HL-60 (cell line): ENCODE results near the gene CACNA1D.

Experiments
- DNase-seq, 2 experiments: peaks; one replicate each; pipeline ENCODE4 v3.0.0-alpha.2; 2010 to 2020; ENCODE audit warnings: low read depth in 1 of 2, low spot score in 1 of 2
- H3K27ac ChIP-seq: fragments of 250-450 bp; sonication (Bioruptor Pico); replicated peaks from 2 replicates; pipeline ENCODE4 v1.5.1; 2020; ENCODE audit warnings: mild to moderate bottlenecking, moderate library complexity
- H3K27me3 ChIP-seq: fragments of 250-450 bp; sonication (Bioruptor Pico); 2 replicates; pipeline ENCODE4 v1.5.1; 2021; ENCODE audit warnings: mild to moderate bottlenecking, moderate library complexity; ENCODE audit not compliant: insufficient read depth, poor library complexity, severe bottlenecking
- H3K4me3 ChIP-seq: replicated peaks from 2 replicates; pipeline ENCODE4 v1.5.1; 2011; ENCODE audit warnings: mild to moderate bottlenecking, control low read depth, low read length; ENCODE audit not compliant: insufficient read depth
- GABPA ChIP-seq: IDR thresholded peaks from 2 replicates; pipeline ENCODE4 v1.6.1; 2012; ENCODE audit warnings: low read depth
- POLR2AphosphoS5 ChIP-seq: IDR thresholded peaks from 2 replicates; pipeline ENCODE4 v1.6.1; 2012; ENCODE audit warnings: low read depth
- SPI1 ChIP-seq: IDR thresholded peaks from 2 replicates; pipeline ENCODE4 v1.6.1; 2012; ENCODE audit warnings: low read depth, mild to moderate bottlenecking, borderline replicate concordance
- TF ChIP-seq, protein P1 (sequence below): IDR thresholded peaks from 2 replicates; pipeline ENCODE4 v1.6.1; 2012; ENCODE audit warnings: low read depth; ENCODE audit not compliant: insufficient replicate concordance
- TF ChIP-seq, protein P2 (sequence below): IDR thresholded peaks from one replicate; pipeline ENCODE4 v1.5.1; 2011; ENCODE audit warnings: low read length, control low read depth, inconsistent platforms; ENCODE audit not compliant: insufficient read depth

CACNA1D gene

DNA sequence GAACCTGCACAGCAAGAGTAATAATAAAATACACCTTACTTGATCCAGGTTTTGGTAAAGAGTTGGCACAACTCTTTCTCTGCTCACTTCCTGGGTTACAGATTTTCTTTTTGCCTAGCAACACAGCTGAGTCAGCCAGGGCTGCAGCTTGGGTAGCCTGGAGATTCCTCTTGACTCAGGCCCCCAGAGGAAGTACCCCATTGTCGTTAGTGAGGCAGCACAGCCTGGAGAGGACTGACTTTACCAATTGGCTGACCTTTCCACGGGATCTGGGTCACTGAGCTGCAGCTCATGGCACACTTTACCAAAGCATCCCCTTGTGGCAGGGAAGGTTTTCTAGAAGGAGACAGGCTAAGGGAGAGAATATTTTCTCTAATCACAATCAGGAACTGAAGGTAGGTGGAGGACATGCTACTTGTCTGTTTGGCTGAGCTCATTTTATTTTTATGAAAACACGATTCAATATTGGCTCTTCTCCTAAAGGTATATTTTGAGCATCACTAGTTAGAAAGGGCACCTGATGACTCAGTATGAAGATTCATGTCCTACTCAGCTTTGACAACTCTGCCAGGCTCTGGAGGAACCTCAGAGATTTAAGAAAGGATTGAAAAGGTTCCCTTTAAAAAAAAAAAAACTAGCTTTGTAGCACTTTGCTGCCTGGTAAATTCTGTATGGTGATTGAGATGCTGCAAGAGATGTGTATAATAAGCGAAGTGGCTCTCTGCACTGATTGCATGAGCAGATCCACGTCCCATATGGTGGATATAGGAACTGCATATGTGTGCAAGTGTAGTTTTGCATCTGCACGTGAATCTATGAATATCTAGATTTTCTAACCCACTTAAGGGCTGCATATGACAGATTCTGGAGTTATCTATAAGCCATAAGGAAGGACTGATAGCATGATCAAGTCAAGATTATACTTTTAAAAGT is 227.0 kb downstream of the CACNA1D start:
- peaks cover 5% of the 10 kb centered on the region for H3K27me3 ChIP-seq
- no peak for DNase-seq
- no peak overlapping the region for H3K27ac ChIP-seq
- TF ChIP-seq, protein P1, sequence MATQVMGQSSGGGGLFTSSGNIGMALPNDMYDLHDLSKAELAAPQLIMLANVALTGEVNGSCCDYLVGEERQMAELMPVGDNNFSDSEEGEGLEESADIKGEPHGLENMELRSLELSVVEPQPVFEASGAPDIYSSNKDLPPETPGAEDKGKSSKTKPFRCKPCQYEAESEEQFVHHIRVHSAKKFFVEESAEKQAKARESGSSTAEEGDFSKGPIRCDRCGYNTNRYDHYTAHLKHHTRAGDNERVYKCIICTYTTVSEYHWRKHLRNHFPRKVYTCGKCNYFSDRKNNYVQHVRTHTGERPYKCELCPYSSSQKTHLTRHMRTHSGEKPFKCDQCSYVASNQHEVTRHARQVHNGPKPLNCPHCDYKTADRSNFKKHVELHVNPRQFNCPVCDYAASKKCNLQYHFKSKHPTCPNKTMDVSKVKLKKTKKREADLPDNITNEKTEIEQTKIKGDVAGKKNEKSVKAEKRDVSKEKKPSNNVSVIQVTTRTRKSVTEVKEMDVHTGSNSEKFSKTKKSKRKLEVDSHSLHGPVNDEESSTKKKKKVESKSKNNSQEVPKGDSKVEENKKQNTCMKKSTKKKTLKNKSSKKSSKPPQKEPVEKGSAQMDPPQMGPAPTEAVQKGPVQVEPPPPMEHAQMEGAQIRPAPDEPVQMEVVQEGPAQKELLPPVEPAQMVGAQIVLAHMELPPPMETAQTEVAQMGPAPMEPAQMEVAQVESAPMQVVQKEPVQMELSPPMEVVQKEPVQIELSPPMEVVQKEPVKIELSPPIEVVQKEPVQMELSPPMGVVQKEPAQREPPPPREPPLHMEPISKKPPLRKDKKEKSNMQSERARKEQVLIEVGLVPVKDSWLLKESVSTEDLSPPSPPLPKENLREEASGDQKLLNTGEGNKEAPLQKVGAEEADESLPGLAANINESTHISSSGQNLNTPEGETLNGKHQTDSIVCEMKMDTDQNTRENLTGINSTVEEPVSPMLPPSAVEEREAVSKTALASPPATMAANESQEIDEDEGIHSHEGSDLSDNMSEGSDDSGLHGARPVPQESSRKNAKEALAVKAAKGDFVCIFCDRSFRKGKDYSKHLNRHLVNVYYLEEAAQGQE, result no peak
- TF ChIP-seq GABPA (no peak), POLR2AphosphoS5 (no peak), SPI1 (no peak)
- TF ChIP-seq, protein P2, sequence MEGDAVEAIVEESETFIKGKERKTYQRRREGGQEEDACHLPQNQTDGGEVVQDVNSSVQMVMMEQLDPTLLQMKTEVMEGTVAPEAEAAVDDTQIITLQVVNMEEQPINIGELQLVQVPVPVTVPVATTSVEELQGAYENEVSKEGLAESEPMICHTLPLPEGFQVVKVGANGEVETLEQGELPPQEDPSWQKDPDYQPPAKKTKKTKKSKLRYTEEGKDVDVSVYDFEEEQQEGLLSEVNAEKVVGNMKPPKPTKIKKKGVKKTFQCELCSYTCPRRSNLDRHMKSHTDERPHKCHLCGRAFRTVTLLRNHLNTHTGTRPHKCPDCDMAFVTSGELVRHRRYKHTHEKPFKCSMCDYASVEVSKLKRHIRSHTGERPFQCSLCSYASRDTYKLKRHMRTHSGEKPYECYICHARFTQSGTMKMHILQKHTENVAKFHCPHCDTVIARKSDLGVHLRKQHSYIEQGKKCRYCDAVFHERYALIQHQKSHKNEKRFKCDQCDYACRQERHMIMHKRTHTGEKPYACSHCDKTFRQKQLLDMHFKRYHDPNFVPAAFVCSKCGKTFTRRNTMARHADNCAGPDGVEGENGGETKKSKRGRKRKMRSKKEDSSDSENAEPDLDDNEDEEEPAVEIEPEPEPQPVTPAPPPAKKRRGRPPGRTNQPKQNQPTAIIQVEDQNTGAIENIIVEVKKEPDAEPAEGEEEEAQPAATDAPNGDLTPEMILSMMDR, result no peak
- no peak overlapping the region for H3K4me3 ChIP-seq

DNA sequence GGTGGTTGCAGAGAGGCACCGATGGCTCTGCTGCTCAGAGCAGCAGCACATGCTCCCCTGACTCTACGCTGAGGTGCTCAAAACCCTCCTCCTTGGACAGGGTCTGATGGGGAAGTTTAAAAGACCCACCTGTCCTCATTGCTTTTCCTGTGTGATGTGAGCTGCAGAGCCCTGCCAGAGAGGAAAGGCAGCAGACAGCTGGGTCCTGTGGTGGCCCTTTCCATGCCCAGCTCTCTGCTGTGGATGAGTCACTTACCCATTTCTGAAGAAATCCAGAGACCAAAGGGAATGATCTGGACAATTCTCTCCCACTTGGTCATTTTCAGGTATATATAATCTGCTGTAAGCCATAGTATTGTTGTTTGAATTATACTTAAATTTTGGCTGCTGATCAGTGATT is 230.2 kb downstream of the CACNA1D start:
- Histone ChIP-seq H3K4me3 (no peak overlapping the region), H3K27me3 (peaks cover 5% of the 10 kb centered on the region), H3K27ac (no peak overlapping the region)
- TF ChIP-seq GABPA, result no peak
- TF ChIP-seq POLR2AphosphoS5, result no peak
- TF ChIP-seq, protein P2, result no peak
- TF ChIP-seq, protein P1, result no peak
- TF ChIP-seq SPI1, result no peak
- no peak for DNase-seq

DNA sequence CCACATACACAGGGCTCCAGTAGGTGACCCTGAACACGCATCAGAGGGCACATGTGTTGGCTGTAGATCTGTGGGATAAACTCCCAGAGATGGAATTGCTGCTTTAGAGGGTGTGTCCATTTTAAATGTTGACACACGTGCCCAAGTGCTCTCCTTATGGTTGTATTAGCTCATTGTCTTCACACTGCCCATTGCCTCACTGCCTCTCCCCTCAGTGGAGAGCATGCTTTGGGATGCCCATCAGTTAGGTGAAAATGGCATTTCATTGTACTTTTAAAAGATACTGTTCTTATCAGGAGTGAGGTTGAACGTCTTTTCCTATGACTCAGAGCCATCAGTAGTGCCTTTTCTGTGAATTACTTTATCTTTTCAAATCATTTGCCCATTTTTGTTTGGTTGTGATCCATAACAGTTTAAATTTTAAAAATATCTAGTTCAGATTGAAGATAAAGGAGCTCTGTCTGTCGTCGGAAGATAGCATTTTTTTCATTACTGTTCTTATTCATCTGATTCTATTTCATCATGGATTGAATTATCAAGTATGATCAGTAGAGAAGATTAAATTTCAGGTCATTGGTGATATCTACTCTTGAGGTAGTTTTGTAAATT is 231.1 kb downstream of the CACNA1D start:
- Histone ChIP-seq H3K27me3 (peaks cover 5% of the 10 kb centered on the region), H3K4me3 (no peak overlapping the region), H3K27ac (no peak overlapping the region)
- DNase-seq, result no peak
- TF ChIP-seq GABPA (no peak), POLR2AphosphoS5 (no peak), SPI1 (no peak)
- TF ChIP-seq, protein P1, result no peak
- TF ChIP-seq, protein P2, result no peak
